Activated CD4-positive, alpha-beta T cell treated with anti-CD3 and anti-CD28 coated beads for 36 hours (primary cell): ENCODE data around the gene GPX5. TPM values are rescaled to one million over a fixed set of nuclear protein-coding genes. Genes with fewer than 3 reads are reported as not detected.
"Not testable (repeated sequence)": the region's sequence is repeated elsewhere in the genome, so short reads cannot be mapped to it uniquely, and the experiment has no call there.

Experiments
- ATAC-seq: fragments of 200-7000 bp; cut with Tn5 transposase; one replicate; pipeline ENCODE4 v1.10.0; 2021; ENCODE audit warnings: mild to moderate bottlenecking, moderate library complexity
- CTCF ChIA-PET: fragments of 350-600 bp; sonication (Branson Sonifier 250); formaldehyde crosslinking; loops from one replicate; lab custom pipeline; 2021; ENCODE audit warnings: antibody characterized with exemption; lab: Charles Lee
- POLR2A ChIA-PET: fragments of 350-600 bp; sonication (Branson Sonifier 250); formaldehyde crosslinking; loops from one replicate; lab custom pipeline; 2021; ENCODE audit warnings: antibody characterized with exemption, inconsistent platforms; lab: Charles Lee
- DNase-seq: peaks from one replicate; pipeline ENCODE4 v3.0.0-alpha.2; 2020
- H3K27ac Mint-ChIP-seq: one replicate; pipeline ENCODE4 v1.8.0; 2021; ENCODE audit warnings: mixed read lengths
- H3K27me3 Mint-ChIP-seq: one replicate; pipeline ENCODE4 v1.8.0; 2021; ENCODE audit warnings: mixed read lengths
- H3K36me3 Mint-ChIP-seq: one replicate; pipeline ENCODE4 v1.8.0; 2021; ENCODE audit warnings: low read depth, mixed read lengths
- H3K4me1 Mint-ChIP-seq: one replicate; pipeline ENCODE4 v1.8.0; 2021; ENCODE audit warnings: mixed read lengths
- H3K4me3 Mint-ChIP-seq: one replicate; pipeline ENCODE4 v1.8.0; 2021; ENCODE audit warnings: mild to moderate bottlenecking, moderate library complexity, mixed read lengths
- H3K9me3 Mint-ChIP-seq: one replicate; pipeline ENCODE4 v1.8.0; 2021; ENCODE audit warnings: low read depth, mixed read lengths
- intact Hi-C, 2 experiments: fragments of 100-400 bp; cut with DNase I in 1 of 2; cut with micrococcal nuclease in 1 of 2; formaldehyde crosslinking; loops; one replicate each; pipeline versions ENCODE4 v1.14.2 to v1.15.1; 2022 to 2024; cut with DNase I, micrococcal nuclease
- total RNA-seq, 2 experiments: library from RNA; stranded (reverse); gene quantifications; one replicate each; pipeline ENCODE4 v1.2.3, GENCODE V29; 2021

GPX5 gene
- total RNA-seq, 2 experiments from 2014 or later = not detected

- H3K4me3 Mint-ChIP-seq = peak overlapping the region; percentile 72
- peaks cover 38% of the 10 kb centered on the region for H3K27me3 Mint-ChIP-seq
- intact Hi-C loops = loop anchor here in 1 of 2 experiments (1.0 to 5.0 kb wide), 13 partner anchors 44 to 640 kb away; partner anchors contain the start of genes ZSCAN12, ZSCAN23 and ZSCAN26
- peak overlapping the region; percentile 75 for H3K27ac Mint-ChIP-seq
- peak; percentile 62 for ATAC-seq
- peaks cover 36% of the 10 kb centered on the region for H3K4me1 Mint-ChIP-seq
- peak; percentile 80 for DNase-seq
- ChIA-PET CTCF (interaction anchor here (0.6 to 1.1 kb wide), 10 partner anchors 15 to 1150 kb away, joined by 3 to 7 read pairs (median 3); no protein-coding TSS in a partner anchor), POLR2A (no interaction called here)
- peaks cover 2% of the 10 kb centered on the region for H3K9me3 Mint-ChIP-seq
- H3K36me3 Mint-ChIP-seq = no peaks in the 10 kb centered on the region
These were observed 17.0 kb downstream of the GPX5 start for GRCh38 chr6:28542440-28543296.

- peak; percentile 51 for ATAC-seq
- H3K9me3 Mint-ChIP-seq = peaks cover 2% of the 10 kb centered on the region
- CTCF ChIA-PET = interaction anchor here (0.7 to 1.4 kb wide), 5 partner anchors 11 to 381 kb away, joined by 3 to 4 read pairs (median 3); a partner anchor contains a TSS
- H3K4me1 Mint-ChIP-seq = peaks cover 30% of the 10 kb centered on the region
- intact Hi-C loops = loop anchor here in 1 of 2 experiments (1.0 to 5.0 kb wide), 12 partner anchors 43 to 641 kb away; partner anchors contain the start of genes ZSCAN23 and ZSCAN26
- peak overlapping the region; percentile 72 for H3K4me3 Mint-ChIP-seq
- POLR2A ChIA-PET = no interaction called here
- DNase-seq = peak; percentile 47
- peak overlapping the region; percentile 78 for H3K27ac Mint-ChIP-seq
- H3K27me3 Mint-ChIP-seq = peaks cover 46% of the 10 kb centered on the region
- no peaks in the 10 kb centered on the region for H3K36me3 Mint-ChIP-seq
These were observed 18.2 kb downstream of the GPX5 start for GRCh38 chr6:28543651-28544610.

- Mint-ChIP-seq H3K27ac (no peak overlapping the region), H3K9me3 (peaks cover 2% of the 10 kb centered on the region), H3K4me1 (peaks cover 27% of the 10 kb centered on the region), H3K27me3 (peaks cover 49% of the 10 kb centered on the region), H3K4me3 (no peak overlapping the region), H3K36me3 (no peaks in the 10 kb centered on the region)
- ATAC-seq (no peak), DNase-seq (no peak)
- ChIA-PET CTCF (no interaction called here), POLR2A (no interaction called here)
- intact Hi-C loops = no loop called here
These were observed 20.3 kb downstream of the GPX5 start for GRCh38 chr6:28545955-28546354.

- H3K27ac Mint-ChIP-seq, H3K9me3 Mint-ChIP-seq, H3K4me3 Mint-ChIP-seq, POLR2A ChIA-PET, H3K36me3 Mint-ChIP-seq, intact Hi-C loops, ATAC-seq, DNase-seq, CTCF ChIA-PET: not testable (repeated sequence)
- peaks cover 51% of the 10 kb centered on the region for H3K27me3 Mint-ChIP-seq
- H3K4me1 Mint-ChIP-seq = peaks cover 21% of the 10 kb centered on the region
These were observed 21.3 kb downstream of the GPX5 start for GRCh38 chr6:28547003-28547402.

GRCh38 chr6:28551891-28552666, 26.4 kb downstream of the GPX5 start:
- no peak for ATAC-seq
- H3K4me1 Mint-ChIP-seq = no peaks in the 10 kb centered on the region
- ChIA-PET CTCF (no interaction called here), POLR2A (no interaction called here)
- no peaks in the 10 kb centered on the region for H3K9me3 Mint-ChIP-seq
- no peaks in the 10 kb centered on the region for H3K36me3 Mint-ChIP-seq
- no peak for DNase-seq
- no peak overlapping the region for H3K4me3 Mint-ChIP-seq
- intact Hi-C loops = no loop called here
- H3K27ac Mint-ChIP-seq = no peak overlapping the region
- peaks cover 58% of the 10 kb centered on the region for H3K27me3 Mint-ChIP-seq

- DNase-seq = no peak
- intact Hi-C loops = no loop called here
- ChIA-PET CTCF (interaction anchor here (0.6 to 1.4 kb wide), 2 partner anchors 79 to 270 kb away, joined by 3 to 4 read pairs; no protein-coding TSS in a partner anchor), POLR2A (interaction anchor here (0.7 kb wide), 1 partner anchor 38 kb away, joined by 3 read pairs; the partner anchor contains the start of gene GPX6)
- peaks cover 53% of the 10 kb centered on the region for H3K27me3 Mint-ChIP-seq
- H3K36me3 Mint-ChIP-seq = no peaks in the 10 kb centered on the region
- no peak overlapping the region for H3K27ac Mint-ChIP-seq
- no peaks in the 10 kb centered on the region for H3K4me1 Mint-ChIP-seq
- ATAC-seq = no peak
- no peak overlapping the region for H3K4me3 Mint-ChIP-seq
- no peaks in the 10 kb centered on the region for H3K9me3 Mint-ChIP-seq
These were observed 27.8 kb downstream of the GPX5 start for GRCh38 chr6:28553384-28553985.

- intact Hi-C loops = no loop called here
- ATAC-seq (no peak), DNase-seq (no peak)
- ChIA-PET CTCF (interaction anchor here (0.6 to 1.4 kb wide), 4 partner anchors 10 to 271 kb away, joined by 3 to 4 read pairs (median 3); no protein-coding TSS in a partner anchor), POLR2A (no interaction called here)
- H3K4me3 Mint-ChIP-seq = no peak overlapping the region
- no peaks in the 10 kb centered on the region for H3K36me3 Mint-ChIP-seq
- no peak overlapping the region for H3K27ac Mint-ChIP-seq
- H3K27me3 Mint-ChIP-seq = peaks cover 48% of the 10 kb centered on the region
- no peaks in the 10 kb centered on the region for H3K4me1 Mint-ChIP-seq
- H3K9me3 Mint-ChIP-seq = no peaks in the 10 kb centered on the region
These were observed 28.6 kb downstream of the GPX5 start for GRCh38 chr6:28553986-28554881.

- H3K4me3 Mint-ChIP-seq = no peak overlapping the region
- intact Hi-C loops = no loop called here
- CTCF ChIA-PET = interaction anchor here (0.6 kb wide), 2 partner anchors 11 to 230 kb away, joined by 3 read pairs; no protein-coding TSS in a partner anchor
- no peaks in the 10 kb centered on the region for H3K9me3 Mint-ChIP-seq
- DNase-seq = no peak
- peaks cover 46% of the 10 kb centered on the region for H3K27me3 Mint-ChIP-seq
- no peaks in the 10 kb centered on the region for H3K4me1 Mint-ChIP-seq
- no peak overlapping the region for H3K27ac Mint-ChIP-seq
- ATAC-seq = no peak
- H3K36me3 Mint-ChIP-seq = no peaks in the 10 kb centered on the region
- POLR2A ChIA-PET = no interaction called here
These were observed 29.5 kb downstream of the GPX5 start for GRCh38 chr6:28555136-28555535.

GRCh38 chr6:28558629-28559028, 32.9 kb downstream of the GPX5 start:
- Mint-ChIP-seq H3K27me3 (peaks cover 32% of the 10 kb centered on the region), H3K9me3 (no peaks in the 10 kb centered on the region), H3K27ac (no peak overlapping the region), H3K4me3 (no peak overlapping the region), H3K4me1 (no peaks in the 10 kb centered on the region), H3K36me3 (no peaks in the 10 kb centered on the region)
- no peak for DNase-seq
- ChIA-PET CTCF (no interaction called here), POLR2A (no interaction called here)
- intact Hi-C loops = no loop called here
- no peak for ATAC-seq
